Measurements from ENCODE around the gene COA8.

COA8 gene

GRCh38 chr14:103625356-103626095 is 62.8 kb downstream of the COA8 start:
- DNase-seq: no peak

DNA sequence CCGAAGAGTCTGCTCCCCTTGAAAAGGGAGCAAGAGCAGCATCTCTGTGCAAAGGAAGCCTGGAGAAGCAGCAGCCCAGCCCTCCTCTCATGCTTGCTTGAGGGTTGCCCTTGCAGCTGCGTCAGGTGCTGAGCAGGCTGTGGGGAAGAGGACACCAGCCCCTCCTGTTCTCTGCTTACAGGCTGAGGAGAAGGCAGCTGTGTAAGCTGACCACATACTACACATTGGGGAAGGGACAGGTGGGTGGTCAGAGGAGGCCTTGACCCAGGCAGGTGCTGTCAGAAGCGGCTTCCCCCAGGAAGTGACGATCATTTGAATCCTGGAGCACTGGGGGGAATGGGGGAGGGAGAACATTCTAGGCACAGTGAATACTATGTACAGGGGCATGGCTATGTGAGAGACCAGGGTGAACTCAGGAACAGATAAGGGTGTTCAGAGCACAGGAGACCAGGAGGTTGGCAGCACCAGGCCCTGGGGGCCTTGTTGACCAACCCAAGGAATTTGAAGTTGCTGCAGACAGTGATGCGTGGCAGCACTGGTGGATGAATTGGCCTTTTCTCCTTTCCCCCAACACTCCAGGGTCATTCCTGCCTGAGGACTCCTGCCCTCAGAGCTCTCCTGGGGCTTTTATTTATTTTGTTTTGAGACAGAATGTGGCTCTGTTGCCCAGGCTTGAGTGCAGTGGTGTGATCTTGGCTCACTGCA is 63.5 kb downstream of the COA8 start:
- no peak for DNase-seq

DNA sequence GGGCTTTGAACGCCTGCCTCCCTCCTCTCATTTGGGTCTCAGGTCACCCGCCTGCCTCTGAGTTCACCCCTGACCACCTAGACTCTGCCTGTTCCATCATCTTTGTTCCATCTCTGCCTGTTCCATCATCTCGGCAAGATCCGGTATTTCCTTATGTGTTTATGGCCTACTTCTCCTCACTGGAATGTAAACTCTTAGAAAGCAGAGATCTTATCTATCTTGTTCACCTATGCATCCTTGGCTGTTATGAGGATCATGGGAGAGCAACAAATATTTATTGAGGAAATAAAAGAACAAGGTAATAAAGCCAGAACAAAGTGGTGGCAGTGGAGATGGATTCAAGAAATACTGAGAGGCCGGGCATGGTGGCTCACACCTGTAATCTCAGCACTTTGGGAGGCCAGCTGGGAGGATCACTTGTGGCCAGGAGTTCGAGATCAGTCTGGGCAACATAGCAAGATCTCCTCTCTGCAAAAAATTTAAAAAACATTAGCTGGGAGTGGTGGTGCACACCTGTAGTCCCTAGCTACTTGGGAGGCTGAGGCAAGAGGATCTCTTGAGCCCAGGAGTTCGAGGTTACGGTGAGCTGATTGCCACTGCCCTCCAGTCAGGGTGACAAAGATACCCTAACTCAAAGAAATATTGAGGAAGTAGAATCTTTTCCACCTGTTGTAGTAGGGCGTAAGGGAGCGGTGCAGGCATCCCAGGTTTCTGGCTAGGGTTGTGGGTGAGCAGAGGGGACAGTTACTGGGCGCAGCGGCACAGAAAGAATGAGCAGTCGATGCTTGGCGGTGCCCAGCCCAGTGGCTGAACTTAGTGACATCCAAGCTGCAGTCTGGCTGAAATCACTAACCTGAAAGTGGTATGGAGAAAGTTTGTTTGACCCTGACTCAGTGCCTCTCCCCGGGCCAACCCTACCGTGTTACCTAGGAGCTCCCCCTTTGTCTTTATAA is 64.6 kb downstream of the COA8 start:
- DNase-seq: no peak

GRCh38 chr14:103628221-103628683 is 65.5 kb downstream of the COA8 start:
- peak; percentile 82 for DNase-seq

- peak; percentile 90 for DNase-seq
Measured at GRCh38 chr14:103628684-103629502, 66.1 kb downstream of the COA8 start, which contains the start of gene KLC1. KLC1 (plus strand) TSS chr14:103629211; CDS start chr14:103654565, 25,354 bp downstream.

DNA sequence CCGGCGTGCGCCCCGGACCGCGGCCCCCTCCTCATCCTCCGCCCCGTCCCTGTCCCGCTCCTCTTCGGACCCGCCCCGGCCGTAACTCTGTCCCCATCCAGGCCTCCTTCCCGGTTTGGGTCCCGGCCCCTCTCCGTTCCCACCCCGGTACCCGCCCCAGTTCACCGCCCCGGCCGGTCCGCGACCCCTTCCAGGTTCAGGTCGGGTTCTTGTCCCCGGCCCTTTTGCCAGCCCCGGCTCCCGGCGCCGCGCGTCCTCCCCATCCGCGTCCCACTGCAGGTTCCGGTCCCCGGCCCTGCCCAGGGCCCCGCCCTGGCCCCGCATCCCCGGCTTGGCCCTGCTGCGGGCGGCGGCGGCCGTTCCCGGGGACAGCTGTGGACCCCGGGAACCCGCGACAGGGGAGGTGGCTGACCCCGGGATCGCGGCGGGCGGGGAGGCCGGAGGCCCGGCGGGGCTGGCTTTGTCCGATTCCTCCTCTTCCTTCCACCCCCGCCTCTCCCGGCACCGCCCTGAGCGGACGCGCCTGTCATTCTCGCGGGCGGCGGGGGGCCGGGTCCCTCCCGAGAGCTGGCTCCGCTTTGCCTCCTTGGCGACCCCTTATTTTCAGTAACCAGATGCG is 66.9 kb downstream of the COA8 start:
- DNase-seq: peak; percentile 72

GRCh38 chr14:103630364-103631108 is 67.8 kb downstream of the COA8 start:
- DNase-seq: no peak

- no peak for DNase-seq
Measured at GRCh38 chr14:103633391-103633790, 70.6 kb downstream of the COA8 start.

GRCh38 chr14:103634156-103634555 is 71.4 kb downstream of the COA8 start:
- no peak for DNase-seq

GRCh38 chr14:103638594-103638993 is 75.8 kb downstream of the COA8 start:
- no peak for DNase-seq
